MM.1S (cell line): ENCODE measurements around the gene TTLL1.

ENCODE experiments used
- DNase-seq: peaks from one replicate; pipeline ENCODE4 v3.0.0-alpha.2; 2015
- H2AFZ ChIP-seq: fragments of 300-600 bp; sonication (generic); 2 replicates; pipeline ENCODE4 v1.6.0; 2016; ENCODE audit warnings: antibody characterized with exemption, low read length
- H3F3A ChIP-seq: fragments of 300-600 bp; sonication (generic); 2 replicates; pipeline ENCODE4 v1.6.1; 2016; ENCODE audit warnings: mild to moderate bottlenecking, antibody characterized with exemption, low read length, moderate library complexity, mixed read lengths; ENCODE audit not compliant: insufficient read depth
- H3K27ac ChIP-seq: fragments of 300-600 bp; sonication (generic); 2 replicates; pipeline ENCODE4 v1.5.1; 2016; ENCODE audit warnings: mild to moderate bottlenecking, low read length
- H3K27me3 ChIP-seq: fragments of 300-600 bp; sonication (generic); replicated peaks from 2 replicates; pipeline ENCODE4 v1.6.0; 2016; ENCODE audit warnings: low read length; ENCODE audit not compliant: insufficient read depth
- H3K36me3 ChIP-seq: fragments of 300-600 bp; sonication (generic); replicated peaks from 2 replicates; pipeline ENCODE4 v1.6.1; 2016; ENCODE audit warnings: mild to moderate bottlenecking, low read length, mixed read lengths; ENCODE audit not compliant: insufficient read depth
- H3K4me1 ChIP-seq: fragments of 300-600 bp; sonication (generic); 2 replicates; pipeline ENCODE4 v1.6.1; 2016; ENCODE audit warnings: low read length, mixed read lengths
- H3K4me2 ChIP-seq: fragments of 300-600 bp; sonication (generic); 2 replicates; pipeline ENCODE4 v1.6.0; 2016; ENCODE audit warnings: low read depth, low read length
- H3K4me3 ChIP-seq: fragments of 300-600 bp; sonication (generic); 2 replicates; pipeline ENCODE4 v1.5.1; 2016; ENCODE audit warnings: low read length, mixed read lengths
- H3K79me2 ChIP-seq: fragments of 300-600 bp; sonication (generic); 2 replicates; pipeline ENCODE4 v1.6.1; 2016; ENCODE audit warnings: mixed run types, low read length, mixed read lengths
- H3K9ac ChIP-seq: fragments of 300-600 bp; sonication (generic); 2 replicates; pipeline ENCODE4 v1.6.1; 2016; ENCODE audit warnings: low read length, mixed read lengths
- H3K9me2 ChIP-seq: fragments of 300-600 bp; sonication (generic); replicated peaks from 2 replicates; pipeline ENCODE4 v1.6.1; 2016; ENCODE audit warnings: mild to moderate bottlenecking, low read length, mixed read lengths; ENCODE audit not compliant: insufficient read depth
- H3K9me3 ChIP-seq: fragments of 300-600 bp; sonication (generic); replicated peaks from 2 replicates; pipeline ENCODE4 v1.6.1; 2016; ENCODE audit warnings: mild to moderate bottlenecking, low read length, mixed read lengths; ENCODE audit not compliant: insufficient read depth
- H4K20me1 ChIP-seq: fragments of 300-600 bp; sonication (generic); 2 replicates; pipeline ENCODE4 v1.6.1; 2016; ENCODE audit warnings: mild to moderate bottlenecking, low read length, moderate library complexity, mixed read lengths; ENCODE audit not compliant: insufficient read depth
- EZH2 ChIP-seq: fragments of 300-600 bp; sonication (generic); optimal IDR thresholded peaks from 2 replicates; pipeline ENCODE3; 2017; ENCODE audit warnings: low read depth, mild to moderate bottlenecking, antibody characterized with exemption, low read length, mixed read lengths
- EZH2phosphoT487 ChIP-seq: fragments of 300-600 bp; sonication (generic); IDR thresholded peaks from 2 replicates; pipeline ENCODE4 v1.6.1; 2018; ENCODE audit warnings: antibody characterized with exemption, low read length
- TF ChIP-seq, protein P1 (sequence below): fragments of 300-600 bp; sonication (generic); IDR thresholded peaks from 2 replicates; pipeline ENCODE4 v1.5.1; 2016; ENCODE audit warnings: antibody characterized with exemption, low read length, mixed read lengths

Gene TTLL1

DNA sequence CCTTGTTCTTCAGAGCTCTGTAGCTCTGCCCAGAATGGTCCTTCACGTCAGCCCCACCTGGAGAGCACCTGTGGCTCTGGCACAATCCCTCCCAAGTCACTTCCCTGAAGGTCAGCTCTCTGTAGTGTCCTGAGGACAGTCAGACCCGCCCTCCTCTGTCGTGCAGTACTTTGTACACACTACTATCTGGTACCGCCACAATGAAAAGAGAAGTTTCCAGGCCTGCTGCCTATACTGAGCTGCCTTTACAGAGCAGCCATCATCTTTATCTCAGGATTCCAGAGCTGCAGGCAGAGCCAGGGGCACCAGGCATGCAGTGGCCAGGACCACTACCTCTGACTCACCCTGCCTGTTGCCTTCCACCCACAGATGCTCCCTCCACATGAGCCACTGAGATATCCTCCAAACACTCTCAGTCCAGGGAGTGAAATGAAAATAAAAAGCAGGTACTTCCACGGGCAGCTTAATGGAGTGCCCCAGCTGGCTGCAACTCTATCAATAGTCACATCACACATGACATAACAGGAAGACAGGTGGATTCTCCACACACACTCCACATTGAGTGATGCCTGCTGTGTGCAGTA, 81.6 kb downstream of the TTLL1 start:
- Histone ChIP-seq H3K9me3 (no peaks in the 10 kb centered on the region), H3K9me2 (no peaks in the 10 kb centered on the region), H3K27ac (no peak overlapping the region), H2AFZ (no peak overlapping the region), H3F3A (no peaks in the 10 kb centered on the region), H3K4me3 (no peak overlapping the region), H3K4me1 (no peaks in the 10 kb centered on the region), H3K36me3 (no peaks in the 10 kb centered on the region), H3K9ac (no peak overlapping the region), H3K4me2 (no peak overlapping the region), H3K27me3 (no peaks in the 10 kb centered on the region), H3K79me2 (peaks cover 57% of the 10 kb centered on the region), H4K20me1 (no peaks in the 10 kb centered on the region)
- no peak for TF ChIP-seq EZH2phosphoT487
- no peak for TF ChIP-seq EZH2
- TF ChIP-seq, protein P1, sequence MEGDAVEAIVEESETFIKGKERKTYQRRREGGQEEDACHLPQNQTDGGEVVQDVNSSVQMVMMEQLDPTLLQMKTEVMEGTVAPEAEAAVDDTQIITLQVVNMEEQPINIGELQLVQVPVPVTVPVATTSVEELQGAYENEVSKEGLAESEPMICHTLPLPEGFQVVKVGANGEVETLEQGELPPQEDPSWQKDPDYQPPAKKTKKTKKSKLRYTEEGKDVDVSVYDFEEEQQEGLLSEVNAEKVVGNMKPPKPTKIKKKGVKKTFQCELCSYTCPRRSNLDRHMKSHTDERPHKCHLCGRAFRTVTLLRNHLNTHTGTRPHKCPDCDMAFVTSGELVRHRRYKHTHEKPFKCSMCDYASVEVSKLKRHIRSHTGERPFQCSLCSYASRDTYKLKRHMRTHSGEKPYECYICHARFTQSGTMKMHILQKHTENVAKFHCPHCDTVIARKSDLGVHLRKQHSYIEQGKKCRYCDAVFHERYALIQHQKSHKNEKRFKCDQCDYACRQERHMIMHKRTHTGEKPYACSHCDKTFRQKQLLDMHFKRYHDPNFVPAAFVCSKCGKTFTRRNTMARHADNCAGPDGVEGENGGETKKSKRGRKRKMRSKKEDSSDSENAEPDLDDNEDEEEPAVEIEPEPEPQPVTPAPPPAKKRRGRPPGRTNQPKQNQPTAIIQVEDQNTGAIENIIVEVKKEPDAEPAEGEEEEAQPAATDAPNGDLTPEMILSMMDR, result no peak
- DNase-seq, result no peak

DNA sequence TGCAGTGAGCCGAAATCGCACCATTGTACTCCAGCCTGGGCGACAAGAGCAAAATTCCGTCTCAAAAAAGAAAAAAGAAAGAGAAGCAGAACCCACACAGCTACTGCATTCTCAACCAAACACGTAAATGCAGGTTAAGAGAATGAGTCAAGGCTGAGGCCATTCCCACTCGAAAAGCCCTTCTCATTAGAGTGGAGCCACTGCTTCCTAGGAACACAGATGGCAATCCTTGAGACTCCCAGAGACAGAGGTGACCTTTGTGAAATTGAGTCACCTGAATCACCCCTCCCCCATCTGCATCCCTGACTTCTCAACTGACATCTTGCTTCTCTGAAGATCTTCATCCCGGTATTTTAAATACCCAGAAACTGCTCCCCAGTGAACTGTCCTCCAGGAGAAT, 82.4 kb downstream of the TTLL1 start:
- Histone ChIP-seq H3K4me3 (no peak overlapping the region), H3K36me3 (no peaks in the 10 kb centered on the region), H3K4me2 (no peak overlapping the region), H3K79me2 (peaks cover 63% of the 10 kb centered on the region), H3K9me2 (no peaks in the 10 kb centered on the region), H3K27ac (no peak overlapping the region), H3K9me3 (no peaks in the 10 kb centered on the region), H3K9ac (no peak overlapping the region), H4K20me1 (no peaks in the 10 kb centered on the region), H2AFZ (no peak overlapping the region), H3K27me3 (no peaks in the 10 kb centered on the region), H3K4me1 (no peaks in the 10 kb centered on the region), H3F3A (no peaks in the 10 kb centered on the region)
- DNase-seq, result no peak
- TF ChIP-seq, protein P1, result no peak
- TF ChIP-seq EZH2phosphoT487, result no peak
- no peak for TF ChIP-seq EZH2

DNA sequence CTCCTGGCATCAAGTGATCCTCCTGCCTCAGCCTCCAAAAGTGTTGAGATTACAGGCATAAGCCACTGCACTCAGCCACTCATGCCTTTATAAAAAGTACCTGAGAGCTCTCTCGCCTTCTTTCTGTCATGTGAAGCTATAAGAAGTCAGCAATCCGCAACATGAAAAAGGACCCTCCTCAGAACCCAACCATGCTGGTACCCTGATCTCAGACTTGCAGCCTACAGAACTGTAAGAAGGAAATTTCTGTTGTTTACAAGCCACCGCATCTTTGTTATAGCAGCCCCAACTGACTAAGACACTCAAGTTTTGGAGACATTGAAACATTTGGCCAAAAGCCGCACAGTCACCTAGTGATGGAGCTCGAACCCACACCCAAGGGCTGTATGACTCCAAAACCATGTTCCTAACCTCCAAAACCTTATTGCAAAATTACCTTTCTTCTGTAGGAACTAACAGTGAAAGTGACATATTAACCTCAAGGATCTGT, 83.1 kb downstream of the TTLL1 start:
- no peak overlapping the region for H3K27ac ChIP-seq
- H3K4me3 ChIP-seq, result no peak overlapping the region
- H3K9me2 ChIP-seq, result no peaks in the 10 kb centered on the region
- no peak for DNase-seq
- no peaks in the 10 kb centered on the region for H3K4me1 ChIP-seq
- TF ChIP-seq EZH2, result no peak
- TF ChIP-seq, protein P1, result no peak
- TF ChIP-seq EZH2phosphoT487, result no peak
- no peak overlapping the region for H3K9ac ChIP-seq
- peaks cover 65% of the 10 kb centered on the region for H3K79me2 ChIP-seq
- no peaks in the 10 kb centered on the region; the same call in 1 of the 2 replicates for H4K20me1 ChIP-seq
- H3K4me2 ChIP-seq, result no peak overlapping the region
- H3K27me3 ChIP-seq, result no peaks in the 10 kb centered on the region
- no peaks in the 10 kb centered on the region for H3F3A ChIP-seq
- no peaks in the 10 kb centered on the region for H3K9me3 ChIP-seq
- no peak overlapping the region for H2AFZ ChIP-seq
- H3K36me3 ChIP-seq, result no peaks in the 10 kb centered on the region
